Choroid plexus epithelial cell (primary cell): ENCODE results near the gene CELF2.
A peak's percentile ranks its signal among the peaks of the same experiment; 100 is the strongest.

ENCODE experiments used
- DNase-seq: peaks from one replicate; pipeline ENCODE4 v3.0.0-alpha.2; 2010; ENCODE audit warnings: low read depth
- H3K4me3 ChIP-seq: 2 replicates; pipeline ENCODE4 v1.5.1; 2011; ENCODE audit warnings: low read depth, mild to moderate bottlenecking, control low read depth, low read length, moderate library complexity
- CTCF ChIP-seq: conservative IDR thresholded peaks from 2 replicates; pipeline ENCODE4 v1.5.1; 2011; ENCODE audit warnings: low read depth, mild to moderate bottlenecking, control low read depth, inconsistent platforms, low read length, moderate library complexity

Gene CELF2

GRCh38 chr10:11297136-11297535, 279.5 kb downstream of the CELF2 start:
- no peak overlapping the region for H3K4me3 ChIP-seq
- no peak for TF ChIP-seq CTCF
- no peak for DNase-seq

GRCh38 chr10:11298116-11298515, 280.4 kb downstream of the CELF2 start:
- peak; percentile 40 for DNase-seq
- TF ChIP-seq CTCF, result no peak
- no peak overlapping the region for H3K4me3 ChIP-seq

- TF ChIP-seq CTCF, result no peak
- H3K4me3 ChIP-seq, result no peak overlapping the region
- no peak for DNase-seq
Observed at GRCh38 chr10:11299125-11299524, 281.5 kb downstream of the CELF2 start.

GRCh38 chr10:11300026-11300425, 282.4 kb downstream of the CELF2 start:
- no peak for DNase-seq
- no peak overlapping the region for H3K4me3 ChIP-seq
- no peak for TF ChIP-seq CTCF

DNA sequence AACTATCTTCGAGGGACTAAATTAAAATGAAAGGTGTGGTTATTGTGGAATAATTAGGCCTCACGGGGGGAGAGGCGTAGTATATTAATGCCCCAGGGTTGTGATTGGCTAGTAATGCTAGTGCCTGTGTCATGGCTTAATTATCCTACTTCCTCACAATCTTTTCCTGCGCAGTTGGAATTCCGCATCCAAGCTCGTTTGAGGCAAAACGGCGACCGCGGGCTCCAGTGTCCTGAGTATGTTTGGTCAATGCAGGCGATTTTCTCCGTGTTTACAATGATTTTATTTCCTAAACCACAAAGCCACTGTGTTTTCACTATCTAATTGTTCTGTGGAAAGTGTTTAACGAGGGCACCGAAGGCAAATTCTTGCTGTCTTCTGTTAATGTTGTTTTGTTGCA, 282.9 kb downstream of the CELF2 start:
- no peak for TF ChIP-seq CTCF
- DNase-seq, result no peak
- no peak overlapping the region for H3K4me3 ChIP-seq

GRCh38 chr10:11301571-11302111, 284.0 kb downstream of the CELF2 start:
- TF ChIP-seq CTCF, result no peak
- DNase-seq, result no peak
- no peak overlapping the region for H3K4me3 ChIP-seq

DNA sequence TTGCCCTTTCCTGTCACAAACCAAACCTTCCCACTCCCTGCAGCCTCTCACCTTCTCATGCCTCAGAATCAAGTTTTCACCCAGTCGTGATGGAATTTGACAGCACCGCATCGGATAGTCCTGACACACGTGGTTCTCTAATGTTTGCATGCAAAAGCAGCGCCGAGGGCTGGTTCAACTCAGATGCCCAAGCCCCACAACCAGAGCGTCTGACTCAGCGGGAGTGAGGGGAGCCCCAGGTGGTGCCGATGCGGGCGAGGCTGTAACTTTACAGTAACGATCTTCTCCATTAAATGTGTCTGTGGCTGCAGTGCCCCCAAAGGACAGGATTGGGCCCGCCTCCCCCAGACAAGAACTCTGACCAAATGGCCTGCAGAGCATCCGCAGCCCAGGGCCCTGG, 284.5 kb downstream of the CELF2 start:
- TF ChIP-seq CTCF, result no peak
- no peak for DNase-seq
- H3K4me3 ChIP-seq, result no peak overlapping the region
